GM18873 (cell line): ENCODE measurements around the gene XIAP.
"Not testable (repeated sequence)": the region's sequence is repeated elsewhere in the genome, so short reads cannot be mapped to it uniquely, and the experiment has no call there.

Experiments used
- ATAC-seq: cut with Tn5 transposase; IDR thresholded peaks from one replicate; pipeline ENCODE4 v1.9.1; 2021; ENCODE audit warnings: mild to moderate bottlenecking, moderate library complexity, moderate number of reproducible peaks; ENCODE audit not compliant: unreplicated experiment, low FRiP score

The XIAP gene

GRCh38 chrX:123859846-123860838 lies at the start of gene XIAP:
XIAP (plus strand) TSS chrX:123860053; CDS start chrX:123885663, 25,610 bp downstream.
- ATAC-seq, result peak; percentile 60

DNA sequence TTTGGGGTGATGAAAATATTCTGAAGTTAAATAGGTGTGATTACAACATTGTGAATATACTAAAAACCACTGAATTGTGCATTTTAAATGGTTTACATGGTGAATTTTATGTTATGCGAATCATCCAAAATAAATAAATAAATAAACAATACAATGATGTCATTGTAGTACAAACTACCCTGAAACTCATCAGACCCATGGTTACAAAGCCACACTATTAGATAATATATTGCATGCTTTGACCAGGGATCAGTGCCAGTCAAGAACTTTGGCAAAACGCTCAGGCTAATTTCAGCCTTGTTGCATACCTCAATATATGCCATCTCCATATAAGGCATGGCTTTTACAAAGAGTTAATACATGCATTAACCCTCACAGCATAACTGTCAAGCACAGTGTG lies 45.5 kb upstream of the XIAP start:
- no peak for ATAC-seq

DNA sequence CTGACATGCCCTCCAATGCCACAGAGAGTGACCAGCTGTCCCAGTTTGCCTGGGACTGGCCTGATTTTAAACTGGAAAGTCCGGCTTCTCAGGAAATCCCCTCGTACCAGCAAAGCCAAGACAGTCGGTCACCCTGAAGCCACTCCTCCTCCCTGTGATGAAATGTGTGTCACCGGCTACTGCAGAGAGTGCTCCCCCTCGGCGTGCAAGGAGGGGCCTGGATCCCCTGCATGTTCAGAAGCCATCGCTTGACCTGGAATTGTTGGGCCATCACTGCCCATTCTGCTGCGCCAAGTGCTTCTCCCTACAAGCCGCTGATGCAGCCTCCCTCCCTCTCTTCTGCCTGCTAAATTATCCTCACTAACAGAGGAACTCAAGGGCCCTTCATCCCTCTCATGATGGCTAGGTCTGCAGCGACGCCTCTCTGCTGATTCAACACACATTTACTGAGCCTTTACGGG lies 44.9 kb upstream of the XIAP start:
- ATAC-seq, result not testable (repeated sequence)

- ATAC-seq, result no peak
Measured at GRCh38 chrX:123817288-123817894, 42.5 kb upstream of the XIAP start.

GRCh38 chrX:123818243-123818642 lies 41.6 kb upstream of the XIAP start:
- ATAC-seq, result no peak

DNA sequence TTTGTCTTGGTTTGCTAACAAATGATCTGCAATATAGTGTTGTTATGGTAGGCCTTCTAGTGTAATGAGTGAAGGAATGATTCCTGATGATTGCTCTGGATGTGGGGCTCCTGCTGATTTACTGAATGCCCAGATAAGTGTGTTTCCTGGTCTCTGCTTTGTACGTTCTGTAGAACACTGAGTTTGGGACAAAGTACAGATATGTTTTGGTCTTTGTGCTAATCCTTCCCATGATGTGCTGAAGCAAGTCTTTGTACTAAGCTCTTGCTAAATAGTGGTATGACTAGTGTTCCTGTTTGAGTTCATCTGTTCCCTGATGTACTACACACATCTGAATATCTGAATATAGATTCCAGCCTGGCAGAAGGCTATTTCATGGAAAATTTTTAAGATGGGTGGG lies 36.9 kb upstream of the XIAP start:
- no peak for ATAC-seq

DNA sequence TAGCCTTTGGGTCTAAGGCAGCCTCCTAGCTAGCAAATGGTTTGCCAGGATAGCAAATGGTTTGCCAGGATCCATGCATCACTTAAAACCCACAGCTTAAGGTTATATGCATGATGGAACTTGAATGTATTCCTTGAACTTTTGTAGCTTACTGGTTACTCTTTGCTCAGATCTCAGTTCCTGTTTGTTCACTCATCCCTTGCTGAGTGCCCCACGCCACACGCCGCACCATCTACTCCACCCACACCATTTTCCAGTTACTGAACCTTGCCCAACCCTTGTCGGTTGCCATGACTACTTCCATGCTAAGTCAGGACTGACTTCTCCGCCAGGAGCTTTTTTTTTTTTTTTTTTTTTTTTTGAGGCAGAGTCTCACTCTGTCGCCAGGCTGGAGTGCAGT lies 29.5 kb upstream of the XIAP start:
- ATAC-seq, result peak; percentile 78

DNA sequence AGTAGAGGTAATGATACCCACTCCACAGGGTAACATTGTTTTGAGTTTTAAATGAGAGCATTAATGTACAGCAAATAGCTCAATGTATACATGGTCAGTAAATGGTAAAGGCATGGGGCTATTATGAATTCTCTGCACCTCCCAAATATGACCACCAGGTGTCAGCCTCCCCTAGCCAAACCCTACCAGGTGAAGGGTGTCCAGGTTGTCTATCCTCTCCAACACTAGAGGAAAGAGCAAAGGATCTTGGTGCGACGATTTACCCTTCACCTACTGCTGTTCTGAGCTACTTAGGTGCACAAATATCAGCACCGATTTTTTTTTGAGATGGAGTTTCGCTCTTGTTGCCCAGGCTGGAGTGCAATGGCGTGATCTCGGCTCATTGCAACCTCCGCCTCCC lies 26.5 kb upstream of the XIAP start:
- ATAC-seq, result peak; percentile 60

DNA sequence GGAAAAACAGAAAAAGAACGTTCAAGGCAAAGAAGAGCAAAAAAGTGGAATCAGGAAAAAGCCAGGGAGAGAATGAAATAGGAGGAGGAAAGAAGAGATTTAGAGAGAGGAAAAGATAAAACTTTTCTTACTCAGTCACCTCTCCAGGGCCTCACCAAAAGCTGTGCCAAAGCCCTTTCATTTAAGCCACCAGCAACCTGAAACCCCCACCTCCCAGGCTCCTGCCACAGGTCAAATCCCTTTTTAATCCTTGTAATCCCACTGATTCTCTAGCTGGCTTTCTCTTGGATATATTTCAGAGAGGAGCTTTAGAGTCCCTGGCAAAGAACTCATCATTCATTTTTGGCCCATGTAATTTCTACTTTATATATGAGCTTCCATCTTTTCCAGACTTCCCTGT lies 25.7 kb upstream of the XIAP start:
- no peak for ATAC-seq

DNA sequence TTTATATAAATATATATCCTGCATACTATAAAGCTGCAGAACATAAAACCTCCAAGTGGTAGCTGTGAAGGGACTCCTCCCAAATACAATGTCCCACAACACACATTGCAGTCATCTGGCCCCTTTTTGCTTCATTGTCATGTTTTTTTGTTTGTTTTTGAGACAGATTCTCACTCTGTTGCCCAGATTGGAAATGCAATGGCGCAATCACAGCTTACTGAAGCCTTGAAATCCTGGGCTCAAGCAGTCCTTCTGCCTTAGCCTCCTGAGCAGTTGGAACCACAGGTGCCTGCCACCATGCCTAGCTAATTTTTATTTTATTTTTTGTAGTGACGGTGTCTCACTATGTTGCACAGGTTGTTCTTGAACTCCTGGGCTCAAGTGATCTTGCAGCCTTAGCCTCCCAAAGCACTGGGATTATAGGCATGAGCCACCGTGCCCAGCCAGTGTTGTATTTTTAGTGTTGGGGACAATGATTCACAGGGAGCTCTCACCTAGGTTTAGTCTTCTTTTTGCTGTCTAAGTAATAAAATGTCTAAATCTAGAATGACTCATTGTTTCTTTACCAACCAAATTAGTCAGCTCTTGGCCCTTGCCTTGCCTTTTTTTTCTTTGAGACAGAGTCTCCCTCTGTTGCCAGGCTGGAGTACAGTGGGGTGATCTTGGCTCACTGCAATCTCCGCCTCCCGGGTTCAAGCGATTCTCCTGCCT lies 24.0 kb upstream of the XIAP start:
- ATAC-seq, result peak; percentile 56

GRCh38 chrX:123845129-123845528 lies 14.7 kb upstream of the XIAP start:
- not testable (repeated sequence) for ATAC-seq

GRCh38 chrX:123846577-123847038 lies 13.2 kb upstream of the XIAP start:
- ATAC-seq, result no peak

DNA sequence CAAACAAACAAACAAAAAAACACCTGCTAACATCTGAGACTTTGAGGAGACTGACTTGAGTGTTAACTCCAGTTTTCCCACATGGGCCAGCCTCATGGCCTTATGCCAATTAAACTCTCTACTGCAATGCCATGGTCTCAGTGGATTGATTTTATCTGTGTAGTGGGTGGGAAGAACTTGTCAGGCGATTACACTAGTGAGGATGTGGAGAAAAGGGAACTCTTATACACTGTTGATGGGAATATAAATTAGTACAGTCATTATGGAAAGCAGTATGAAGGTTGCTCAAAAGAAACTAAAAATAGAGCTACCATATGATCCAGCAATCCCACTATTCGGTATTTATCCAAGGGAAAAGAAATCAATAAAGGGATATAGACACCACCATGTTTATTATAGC lies 12.8 kb upstream of the XIAP start:
- no peak for ATAC-seq

DNA sequence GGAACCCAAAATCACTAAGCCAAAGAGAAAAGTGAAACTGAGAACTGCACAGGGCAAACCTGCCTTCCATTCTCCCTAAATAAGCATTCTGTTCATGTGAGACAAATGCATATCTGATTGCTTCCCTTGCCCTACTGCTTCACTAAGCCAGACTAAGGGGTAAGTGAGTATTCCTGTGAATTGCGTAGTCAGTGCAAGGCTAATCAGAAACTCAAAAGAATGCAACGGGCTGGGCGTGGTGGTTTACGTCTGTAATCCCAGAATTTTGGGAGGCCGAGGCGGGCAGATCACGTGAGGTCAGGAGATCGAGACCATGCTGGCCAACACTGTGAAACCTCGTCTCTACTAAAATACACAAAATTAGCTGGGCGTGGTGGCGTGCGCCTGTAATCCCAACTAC lies 10.8 kb upstream of the XIAP start:
- no peak for ATAC-seq

GRCh38 chrX:123849906-123850305 lies 9.9 kb upstream of the XIAP start:
- not testable (repeated sequence) for ATAC-seq

DNA sequence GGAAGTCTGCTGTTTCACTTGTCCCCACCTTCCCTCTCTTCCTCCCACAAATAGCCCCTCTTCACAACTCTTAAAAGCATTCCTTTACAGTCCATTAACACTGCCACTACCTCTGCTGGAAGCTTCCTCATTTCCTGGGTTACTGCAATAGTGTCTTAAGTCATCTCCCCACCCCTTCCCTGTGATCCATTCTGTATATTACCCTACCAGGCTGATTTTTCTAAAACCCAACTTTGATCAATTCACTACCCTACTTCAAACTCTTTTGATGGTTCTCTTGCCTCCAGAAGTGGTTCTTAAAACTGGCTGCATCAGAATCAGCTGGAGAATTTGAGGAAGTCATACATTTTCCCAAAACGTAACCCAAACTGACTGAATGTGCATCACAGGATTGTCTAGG lies 8.8 kb upstream of the XIAP start:
- ATAC-seq, result no peak

GRCh38 chrX:123854329-123854728 lies 5.5 kb upstream of the XIAP start:
- ATAC-seq, result no peak

- ATAC-seq, result peak; percentile 15
Measured at GRCh38 chrX:123859409-123859845, 426 bp upstream of the XIAP start.

GRCh38 chrX:123860983-123861382 lies 1.1 kb downstream of the XIAP start:
- no peak for ATAC-seq

- ATAC-seq, result peak; percentile 50
Measured at GRCh38 chrX:123869488-123869887, 9.6 kb downstream of the XIAP start.

DNA sequence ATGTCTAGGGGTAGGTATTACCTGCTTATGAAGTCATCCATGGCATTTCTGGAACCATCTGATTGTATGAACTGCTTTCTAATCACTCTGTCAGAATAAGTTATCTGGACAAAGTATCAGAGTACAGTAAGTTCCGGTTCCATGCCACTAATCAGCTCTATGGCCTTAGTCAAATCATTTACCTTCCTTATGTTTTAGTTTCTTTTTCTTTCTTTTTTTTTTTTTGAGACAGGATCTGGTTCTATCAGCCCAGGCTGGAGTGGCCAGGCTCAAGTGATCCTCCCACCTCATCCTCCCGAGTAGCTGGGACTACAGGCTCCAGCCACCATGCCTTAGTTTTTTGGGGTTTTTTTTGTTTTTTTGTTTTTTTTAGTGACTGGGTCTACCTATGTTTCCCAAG lies 11.5 kb downstream of the XIAP start:
- ATAC-seq, result no peak
